IPS-NIHi11 (cell line): ENCODE results near the gene USP37.

Source experiments
- DNase-seq: peaks from one replicate; pipeline ENCODE4 v3.0.0; 2012; ENCODE audit warnings: mixed read lengths, low spot score

The USP37 gene

DNA sequence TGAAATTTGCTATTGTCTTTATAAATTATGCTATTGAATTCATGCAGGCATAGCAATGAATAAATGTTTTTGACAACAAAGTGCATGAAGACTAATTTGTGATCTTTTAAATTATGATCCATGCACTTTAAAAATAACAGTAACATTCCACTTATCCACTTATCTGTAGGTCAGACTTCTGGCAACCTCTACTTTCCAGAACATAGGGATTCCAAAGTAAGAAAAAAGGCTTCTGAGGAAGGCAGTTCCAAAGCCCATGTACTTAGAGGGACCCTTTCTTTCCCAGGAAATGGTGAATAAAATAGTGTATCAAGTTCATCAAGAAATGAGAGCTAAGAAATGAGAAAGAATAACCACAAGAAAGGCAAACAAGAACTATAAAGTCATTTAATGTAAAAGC, 90.9 kb downstream of the USP37 start:
- DNase-seq = no peak

- DNase-seq = no peak
These were observed 91.5 kb downstream of the USP37 start for GRCh38 chr2:218476676-218477075.

DNA sequence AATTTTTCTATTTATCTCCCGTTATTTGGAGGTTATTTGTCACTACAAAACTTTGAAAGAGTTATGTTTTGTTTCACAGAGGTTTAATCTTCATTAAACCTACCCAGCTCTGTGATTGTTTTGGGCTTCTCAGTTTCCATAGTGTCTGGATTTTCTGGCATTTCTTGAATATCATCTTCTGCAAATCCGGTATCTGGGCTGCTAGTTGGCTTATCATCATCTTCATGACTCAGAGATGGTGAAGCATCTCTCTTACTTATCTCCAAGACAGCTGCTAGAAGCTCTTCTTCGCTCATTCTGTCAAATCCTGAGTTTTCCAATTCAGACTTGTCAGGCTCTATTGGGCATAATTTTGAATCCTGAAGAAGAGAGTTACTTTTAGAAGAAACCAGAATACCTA, 93.6 kb downstream of the USP37 start:
- no peak for DNase-seq

DNA sequence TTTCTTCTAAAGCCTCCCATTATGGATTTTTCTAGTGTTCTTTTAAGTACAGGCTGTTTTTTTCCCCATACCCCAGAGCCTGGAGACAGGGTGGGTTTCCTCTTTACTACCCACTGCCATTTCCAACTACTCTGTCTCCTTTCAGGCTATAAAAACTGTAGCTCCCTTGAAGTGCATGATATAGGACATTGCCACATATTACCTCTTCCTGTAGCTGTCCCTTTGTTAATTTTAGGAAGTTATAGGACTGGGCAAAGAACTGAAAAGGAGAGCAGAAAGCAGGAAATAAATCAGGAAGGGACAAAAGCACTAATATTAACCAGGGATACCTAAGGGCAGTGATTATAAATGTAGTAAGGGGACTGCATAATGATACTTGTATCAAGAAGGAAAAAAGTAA, 95.2 kb downstream of the USP37 start:
- DNase-seq = no peak

DNA sequence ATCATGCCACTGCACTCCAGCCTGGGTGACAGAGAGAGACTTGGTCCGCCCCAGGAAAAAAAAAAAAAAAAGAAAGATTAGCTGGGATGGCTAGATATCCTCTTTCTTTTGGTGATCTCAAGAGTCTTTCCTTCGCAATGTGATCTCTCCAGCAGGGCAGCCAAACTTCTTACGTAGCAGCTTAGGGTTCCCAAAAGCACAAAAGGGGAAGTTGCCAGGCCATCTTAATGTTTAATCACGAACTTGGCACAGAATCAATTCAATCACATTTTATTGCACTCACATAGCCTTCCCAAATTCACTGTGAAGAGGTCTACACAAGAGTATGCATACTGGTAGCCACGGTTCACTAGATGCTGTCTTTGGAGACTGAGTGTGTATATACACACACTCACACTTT, 96.2 kb downstream of the USP37 start:
- no peak for DNase-seq

GRCh38 chr2:218471036-218471435, 97.1 kb downstream of the USP37 start:
- no peak for DNase-seq

- DNase-seq = no peak
These were observed 97.7 kb downstream of the USP37 start for GRCh38 chr2:218470448-218470847.

DNA sequence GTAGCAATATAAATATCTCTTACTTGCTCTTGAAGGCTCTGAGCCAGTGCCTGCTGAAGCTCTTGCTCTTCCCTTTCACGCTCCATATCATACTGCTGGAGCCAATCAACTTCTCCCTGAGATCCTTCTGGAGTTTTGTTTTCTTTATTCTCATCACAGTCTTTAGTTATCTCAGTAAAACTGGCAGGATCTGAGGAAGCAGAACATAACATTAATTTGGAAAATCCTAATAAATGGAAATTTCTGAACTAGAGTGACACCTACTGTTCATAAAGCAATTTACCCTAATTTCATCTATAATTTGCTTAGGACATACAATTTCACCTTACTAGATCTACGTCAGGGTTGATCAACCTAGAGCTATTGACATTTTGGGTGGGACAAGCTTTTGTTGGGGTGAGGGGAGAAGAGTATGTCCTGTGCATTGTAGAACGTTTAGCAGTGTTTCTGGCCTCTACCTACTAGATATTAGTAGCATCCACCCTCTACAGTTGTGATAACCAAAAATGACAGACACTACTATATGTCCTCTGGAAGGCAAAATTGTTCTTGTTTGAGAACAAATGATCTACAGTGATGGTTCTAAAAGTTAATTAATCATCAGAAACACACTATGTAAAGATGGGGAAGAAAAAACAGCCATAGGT, 102.0 kb downstream of the USP37 start:
- no peak for DNase-seq

DNA sequence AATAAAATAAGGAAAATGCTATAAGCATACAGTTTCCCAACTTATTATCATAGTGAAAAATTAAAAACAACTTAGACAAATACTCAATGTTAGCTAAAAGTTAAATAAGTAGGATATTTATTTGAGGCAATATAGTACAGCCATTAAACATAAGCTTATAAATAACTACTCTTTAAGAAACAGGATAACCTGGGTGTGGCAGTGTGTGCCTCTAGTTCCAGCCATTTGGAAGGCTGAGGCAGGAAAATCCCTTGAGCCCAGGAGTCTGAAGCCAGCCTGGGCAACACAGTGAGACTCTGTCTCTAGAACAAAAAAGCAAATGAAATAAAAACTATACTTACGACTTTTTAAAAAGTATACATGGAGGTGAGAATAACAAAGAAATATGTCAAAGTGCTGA, 109.6 kb downstream of the USP37 start:
- no peak for DNase-seq

GRCh38 chr2:218456849-218457248, 111.3 kb downstream of the USP37 start:
- no peak for DNase-seq

DNA sequence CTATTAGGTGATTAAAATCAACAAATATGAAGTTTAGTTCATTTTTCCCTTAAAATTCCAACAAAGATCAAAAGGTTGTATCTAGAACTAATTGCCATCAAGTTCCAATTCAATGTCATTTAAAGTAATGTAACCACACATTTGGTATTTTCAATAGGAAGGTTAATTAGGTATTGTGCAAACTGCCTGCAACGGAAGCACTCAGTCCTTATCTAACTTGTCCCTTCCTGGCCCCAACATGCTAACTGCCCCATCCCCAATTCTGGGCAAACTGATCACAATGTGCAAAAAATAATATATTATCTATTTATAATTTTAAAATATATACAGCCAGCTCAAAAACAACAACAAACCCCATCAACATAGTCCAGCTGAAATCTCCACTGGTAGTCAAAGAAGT, 116.1 kb downstream of the USP37 start:
- DNase-seq = no peak

GRCh38 chr2:218448934-218449333, 119.2 kb downstream of the USP37 start:
- no peak for DNase-seq

GRCh38 chr2:218447072-218447471, 121.1 kb downstream of the USP37 start:
- DNase-seq = no peak

DNA sequence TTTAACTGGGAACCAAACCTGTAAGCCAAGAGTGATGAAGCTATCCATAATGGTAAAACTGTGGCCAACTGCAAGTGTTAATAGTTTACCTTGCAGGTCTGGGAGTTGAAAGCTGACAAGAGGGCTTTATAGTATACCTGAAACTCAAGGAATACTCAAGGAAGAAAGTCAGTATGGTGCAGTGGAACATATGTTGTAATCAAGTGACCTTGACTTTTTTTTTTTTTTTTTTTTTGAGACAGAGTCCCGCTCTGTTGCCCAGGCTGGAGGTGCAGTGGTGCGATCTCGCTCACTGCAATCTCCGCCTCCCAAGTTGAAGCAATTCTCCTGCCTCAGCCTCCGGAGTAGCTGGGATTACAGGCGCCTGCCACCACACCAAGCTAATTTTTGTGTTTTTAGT, 121.6 kb downstream of the USP37 start:
- no peak for DNase-seq

- no peak for DNase-seq
These were observed 122.5 kb downstream of the USP37 start for GRCh38 chr2:218445602-218446001.

GRCh38 chr2:218444692-218445357, 123.3 kb downstream of the USP37 start:
- DNase-seq = no peak

GRCh38 chr2:218438596-218438995, 129.6 kb downstream of the USP37 start:
- DNase-seq = no peak

GRCh38 chr2:218437969-218438368, 130.2 kb downstream of the USP37 start:
- no peak for DNase-seq

DNA sequence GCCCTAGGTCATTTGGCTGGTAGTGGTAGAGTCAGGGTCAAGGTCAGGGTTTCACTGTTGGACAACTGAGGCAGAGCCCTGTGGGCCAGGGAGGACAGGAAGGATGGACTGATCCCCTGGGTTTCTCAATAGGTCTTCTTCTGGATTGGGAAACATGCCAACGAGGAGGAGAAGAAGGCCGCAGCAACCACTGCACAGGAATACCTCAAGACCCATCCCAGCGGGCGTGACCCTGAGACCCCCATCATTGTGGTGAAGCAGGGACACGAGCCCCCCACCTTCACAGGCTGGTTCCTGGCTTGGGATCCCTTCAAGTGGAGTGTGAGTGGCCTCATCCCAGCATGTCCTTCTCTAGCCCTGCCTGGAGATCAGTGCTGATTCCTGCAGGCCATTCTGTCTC, 131.2 kb downstream of the USP37 start:
- no peak for DNase-seq

GRCh38 chr2:218435003-218435982, 132.9 kb downstream of the USP37 start:
- no peak for DNase-seq

- DNase-seq = no peak
These were observed 133.7 kb downstream of the USP37 start for GRCh38 chr2:218434456-218434855.

- DNase-seq = no peak
These were observed 135.3 kb downstream of the USP37 start for GRCh38 chr2:218432676-218433365.
